ENCODE results near the gene FLT4.

FLT4 gene

DNA sequence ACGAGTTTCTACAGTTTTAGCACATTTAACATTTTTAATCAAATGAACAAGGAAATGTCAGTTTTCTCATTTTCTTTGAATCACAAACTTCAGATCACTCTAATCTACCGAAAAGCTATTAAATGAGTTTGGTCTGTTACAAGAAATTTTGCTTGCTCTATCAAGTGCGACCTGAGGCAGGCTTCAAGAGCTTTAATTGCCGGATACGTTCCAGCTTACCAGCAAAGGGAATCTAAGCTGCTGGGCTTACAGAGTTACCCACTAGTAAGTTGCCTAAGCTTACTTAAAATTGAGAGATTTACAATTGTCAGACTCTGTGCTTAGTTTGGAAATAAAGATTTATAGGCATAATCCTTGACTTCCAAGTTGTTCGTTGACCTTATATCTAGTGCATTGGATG lies 68.7 kb downstream of the FLT4 start:
- no peaks in the 10 kb centered on the region for H3K4me1 ChIP-seq
- peaks cover 0 to 8% (median 5%) of the 10 kb centered on the region in 3 donors for H3K9me3 ChIP-seq
- no peak overlapping the region for H3K4me3 ChIP-seq
- no peak for DNase-seq
- H3K27ac ChIP-seq, result no peak overlapping the region
- peaks cover 9 to 26% (median 21%) of the 10 kb centered on the region in 3 donors for H3K36me3 ChIP-seq
- TF ChIP-seq, protein P1, sequence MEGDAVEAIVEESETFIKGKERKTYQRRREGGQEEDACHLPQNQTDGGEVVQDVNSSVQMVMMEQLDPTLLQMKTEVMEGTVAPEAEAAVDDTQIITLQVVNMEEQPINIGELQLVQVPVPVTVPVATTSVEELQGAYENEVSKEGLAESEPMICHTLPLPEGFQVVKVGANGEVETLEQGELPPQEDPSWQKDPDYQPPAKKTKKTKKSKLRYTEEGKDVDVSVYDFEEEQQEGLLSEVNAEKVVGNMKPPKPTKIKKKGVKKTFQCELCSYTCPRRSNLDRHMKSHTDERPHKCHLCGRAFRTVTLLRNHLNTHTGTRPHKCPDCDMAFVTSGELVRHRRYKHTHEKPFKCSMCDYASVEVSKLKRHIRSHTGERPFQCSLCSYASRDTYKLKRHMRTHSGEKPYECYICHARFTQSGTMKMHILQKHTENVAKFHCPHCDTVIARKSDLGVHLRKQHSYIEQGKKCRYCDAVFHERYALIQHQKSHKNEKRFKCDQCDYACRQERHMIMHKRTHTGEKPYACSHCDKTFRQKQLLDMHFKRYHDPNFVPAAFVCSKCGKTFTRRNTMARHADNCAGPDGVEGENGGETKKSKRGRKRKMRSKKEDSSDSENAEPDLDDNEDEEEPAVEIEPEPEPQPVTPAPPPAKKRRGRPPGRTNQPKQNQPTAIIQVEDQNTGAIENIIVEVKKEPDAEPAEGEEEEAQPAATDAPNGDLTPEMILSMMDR (IDR thresholded peaks at IDR 0.05), result no peak
- intact Hi-C loops (cut with DNase I; ENCODE audit: low total_unique reads), result no loop called here
- H3K27me3 ChIP-seq, result no peaks in the 10 kb centered on the region

DNA sequence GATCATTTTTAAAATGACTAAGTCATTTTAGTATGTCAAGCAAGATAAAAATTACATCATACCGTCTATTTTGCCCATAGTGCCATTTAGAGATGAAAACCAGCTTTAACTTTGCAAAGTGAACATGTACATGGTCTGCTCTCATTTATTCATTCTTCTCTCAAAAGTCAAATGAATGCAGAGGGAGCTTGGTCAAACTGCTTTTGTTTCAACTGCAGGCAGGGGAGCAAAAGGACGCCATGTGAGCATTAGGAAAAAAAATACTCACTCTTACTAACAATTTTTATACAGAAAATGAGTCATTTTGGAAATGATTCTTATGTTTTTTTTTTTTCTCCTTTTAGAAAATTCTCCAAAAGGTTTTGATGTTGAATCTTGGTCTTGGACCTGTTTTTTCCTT lies 73.8 kb downstream of the FLT4 start:
- peaks cover 45 to 67% (median 58%) of the 10 kb centered on the region in 3 donors for H3K36me3 ChIP-seq

DNA sequence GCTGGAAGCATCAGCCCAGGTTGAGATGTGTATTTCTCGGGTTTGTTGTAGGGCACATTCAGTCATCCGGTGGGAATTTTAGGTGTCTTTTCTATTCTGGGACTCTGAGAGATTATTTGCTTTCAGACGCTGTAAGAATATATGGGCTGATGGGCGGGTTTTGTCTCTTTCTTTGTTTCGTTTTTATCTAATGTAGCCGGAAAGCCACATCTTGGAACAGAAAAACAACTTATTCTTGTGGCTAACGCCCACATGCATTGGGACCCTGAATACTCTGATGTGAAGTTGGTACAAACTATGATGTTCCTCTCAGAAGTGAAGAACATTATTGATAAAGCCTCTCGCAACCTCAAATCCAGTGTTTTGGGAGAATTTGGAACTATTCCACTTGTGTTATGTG lies 80.5 kb downstream of the FLT4 start:
- no peak for DNase-seq
- Histone ChIP-seq H3K4me1 (no peaks in the 10 kb centered on the region), H3K27ac (no peak overlapping the region), H3K9me3 (no peaks in the 10 kb centered on the region), H3K36me3 (peaks cover 64 to 91% (median 73%) of the 10 kb centered on the region in 3 donors), H3K27me3 (no peaks in the 10 kb centered on the region), H3K4me3 (no peak overlapping the region)
- intact Hi-C loops (cut with DNase I; ENCODE audit: low total_unique reads), result no loop called here
- TF ChIP-seq, protein P1 (IDR thresholded peaks at IDR 0.05), result no peak

More for the DNA sequence above, 73.8 kb downstream of the FLT4 start:
- DNase-seq, result no peak
- Histone ChIP-seq H3K4me1 (no peaks in the 10 kb centered on the region), H3K4me3 (no peak overlapping the region), H3K27me3 (no peaks in the 10 kb centered on the region), H3K9me3 (no peaks in the 10 kb centered on the region), H3K27ac (no peak overlapping the region)
- intact Hi-C loops (cut with DNase I; ENCODE audit: low total_unique reads), result no loop called here
- TF ChIP-seq, protein P1 (IDR thresholded peaks at IDR 0.05), result no peak

DNA sequence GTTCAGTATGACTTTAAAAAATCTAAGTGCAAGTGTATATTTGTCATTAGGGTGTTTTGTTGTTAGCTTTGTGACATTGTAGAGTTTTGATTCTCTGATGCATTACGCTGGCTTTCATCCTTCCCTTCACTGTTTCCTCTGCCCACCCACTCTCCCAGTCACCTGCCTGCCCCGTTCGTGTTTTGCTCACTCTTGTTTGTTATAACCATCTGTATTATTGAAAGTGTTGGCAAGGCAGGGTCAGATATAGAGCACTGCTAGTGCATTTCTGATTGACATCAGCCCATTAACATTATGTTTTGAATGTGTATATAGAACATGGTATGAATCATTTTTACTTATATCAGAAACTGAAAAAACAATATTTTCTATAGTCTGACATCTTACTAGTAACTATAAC lies 85.4 kb downstream of the FLT4 start:
- Histone ChIP-seq H3K9me3 (no peaks in the 10 kb centered on the region), H3K4me1 (no peaks in the 10 kb centered on the region), H3K4me3 (no peak overlapping the region), H3K27me3 (no peaks in the 10 kb centered on the region), H3K36me3 (peaks cover 41 to 56% (median 43%) of the 10 kb centered on the region in 3 donors), H3K27ac (no peak overlapping the region)
- TF ChIP-seq, protein P1 (IDR thresholded peaks at IDR 0.05), result no peak
- DNase-seq, result no peak
- intact Hi-C loops (cut with DNase I; ENCODE audit: low total_unique reads), result no loop called here

DNA sequence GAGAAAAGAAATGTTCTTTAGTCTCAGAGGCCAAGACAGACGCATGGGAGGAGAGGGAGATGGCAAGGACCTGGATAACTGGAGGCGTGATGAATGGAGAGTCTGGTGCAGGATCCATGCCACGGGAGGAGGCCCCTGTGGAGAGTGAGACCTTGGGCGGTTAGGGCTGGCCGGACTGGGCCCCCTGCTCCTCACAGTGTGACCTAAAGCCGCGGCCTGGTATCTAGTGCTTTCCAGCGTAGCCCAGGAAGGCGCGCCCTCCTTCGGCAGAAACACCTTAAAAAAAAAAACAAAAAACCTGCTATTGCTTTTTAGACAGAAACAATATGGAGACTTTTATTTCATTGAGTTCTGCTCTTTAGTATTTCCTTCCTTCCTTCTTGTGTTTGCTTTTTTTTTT lies 91.2 kb downstream of the FLT4 start:
- peaks cover 4 to 32% (median 29%) of the 10 kb centered on the region in 3 donors for H3K36me3 ChIP-seq
- intact Hi-C loops (cut with DNase I; ENCODE audit: low total_unique reads), result no loop called here
- DNase-seq, result no peak
- TF ChIP-seq, protein P1 (IDR thresholded peaks at IDR 0.05), result no peak
- no peaks in the 10 kb centered on the region for H3K4me1 ChIP-seq
- no peaks in the 10 kb centered on the region for H3K27me3 ChIP-seq
- no peaks in the 10 kb centered on the region for H3K9me3 ChIP-seq
- no peak overlapping the region for H3K4me3 ChIP-seq
- no peak overlapping the region for H3K27ac ChIP-seq
